H1 (cell line): ENCODE data around the gene INPP5B. TPM values are rescaled to one million over a fixed set of nuclear protein-coding genes. Genes with fewer than 3 reads are reported as not detected.

Experiments
- CTCF ChIA-PET: fragments of 300-600 bp; sonication (Branson Sonifier 250); formaldehyde crosslinking; loops from one replicate; lab custom pipeline; 2021; ENCODE audit not compliant: partially characterized antibody; lab: Charles Lee
- POLR2A ChIA-PET: fragments of 300-600 bp; sonication (Branson Sonifier 250); formaldehyde crosslinking; loops from one replicate; lab custom pipeline; 2021; ENCODE audit warnings: inconsistent platforms; ENCODE audit not compliant: partially characterized antibody; lab: Charles Lee
- DNase-seq, 2 experiments: peaks; one replicate each; pipeline versions ENCODE4 v3.0.0 to v3.0.0-alpha.2; 2010 to 2022; ENCODE audit warnings: low spot score in 2 of 2, low read depth in 1 of 2, mixed read lengths in 1 of 2
- FAIRE-seq: peaks from 2 replicates; lab custom pipeline; 2011; peaks lifted over from hg19 to GRCh38; lab: Jason Lieb, UNC
- H2AFZ ChIP-seq: 2 replicates; pipeline ENCODE4 v1.8.1; 2012; ENCODE audit warnings: low read length, inconsistent platforms
- H2AK5ac ChIP-seq: 2 replicates; pipeline ENCODE4 v1.6.1; 2013; ENCODE audit warnings: low read depth, low read length
- H2BK120ac ChIP-seq: replicated peaks from 2 replicates; pipeline ENCODE3; 2013; ENCODE audit warnings: low read depth, low read length, inconsistent platforms
- H2BK12ac ChIP-seq: 2 replicates; pipeline ENCODE4 v1.6.1; 2013; ENCODE audit warnings: low read depth, low read length
- H2BK15ac ChIP-seq: 2 replicates; pipeline ENCODE4 v1.6.1; 2013; ENCODE audit warnings: low read length
- H2BK20ac ChIP-seq: 2 replicates; pipeline ENCODE4 v1.6.1; 2013; ENCODE audit warnings: low read length
- H2BK5ac ChIP-seq: 2 replicates; pipeline ENCODE4 v1.6.1; 2013; ENCODE audit warnings: low read depth, low read length
- H3K14ac ChIP-seq: 2 replicates; pipeline ENCODE4 v1.6.1; 2013; ENCODE audit warnings: inconsistent platforms; ENCODE audit not compliant: insufficient read length
- H3K18ac ChIP-seq: 2 replicates; pipeline ENCODE4 v1.6.1; 2013; ENCODE audit warnings: low read length; ENCODE audit errors: extremely low read depth
- H3K23ac ChIP-seq: 2 replicates; pipeline ENCODE4 v1.6.1; 2013; ENCODE audit warnings: inconsistent platforms; ENCODE audit not compliant: insufficient read length
- H3K23me2 ChIP-seq: 2 replicates; pipeline ENCODE4 v1.6.1; 2013; ENCODE audit warnings: low read depth, low read length
- H3K27ac ChIP-seq: 2 replicates; pipeline ENCODE4 v1.6.1; 2011; ENCODE audit warnings: low read depth, low read length, inconsistent platforms
- H3K27me3 ChIP-seq, 4 experiments: replicated peaks in 1 of 4; 1 replicate in 1 of 4; 2 replicates in 3 of 4; pipeline versions ENCODE4 v1.6.1 to v1.8.1; 2011 to 2013; ENCODE audit warnings: low read length in 3 of 4, mild to moderate bottlenecking in 3 of 4, inconsistent platforms in 2 of 4, mixed read lengths in 2 of 4, moderate library complexity in 1 of 4; ENCODE audit not compliant: control insufficient read depth in 3 of 4, insufficient read depth in 3 of 4; ENCODE audit errors: extremely low read depth in 1 of 4
- H3K36me3 ChIP-seq, 4 experiments: 2 replicates each; pipeline versions ENCODE4 v1.6.1 to v1.8.1; 2011 to 2013; ENCODE audit warnings: mild to moderate bottlenecking in 4 of 4, low read length in 3 of 4, moderate library complexity in 2 of 4, control low read depth in 1 of 4, inconsistent platforms in 1 of 4; ENCODE audit not compliant: insufficient read depth in 4 of 4, control insufficient read depth in 2 of 4
- H3K4ac ChIP-seq: replicated peaks from 2 replicates; pipeline ENCODE3; 2013; ENCODE audit warnings: low read length, low read depth, mixed read lengths, inconsistent platforms; ENCODE audit not compliant: insufficient read length
- H3K4me1 ChIP-seq, 4 experiments: replicated peaks in 1 of 4; 1 replicate in 1 of 4; 2 replicates in 3 of 4; pipeline versions ENCODE4 v1.6.1 to v1.8.1; 2011 to 2013; ENCODE audit warnings: low read length in 3 of 4, inconsistent platforms in 2 of 4, mixed read lengths in 1 of 4; ENCODE audit not compliant: insufficient read depth in 4 of 4, control insufficient read depth in 3 of 4
- H3K4me2 ChIP-seq, 2 experiments: 2 replicates each; pipeline versions ENCODE4 v1.6.1 to v1.8.1; 2011 to 2013; ENCODE audit warnings: low read depth in 2 of 2, low read length in 2 of 2, control low read depth in 1 of 2, inconsistent platforms in 1 of 2, mild to moderate bottlenecking in 1 of 2; ENCODE audit not compliant: insufficient read depth in 1 of 2
- H3K4me3 ChIP-seq, 4 experiments: fragments of 200-600, 300-600 bp in 1 of 4; sonication (generic), shearing (Covaris generic), sonication (Bioruptor Twin) in 1 of 4; 2 replicates each; pipeline versions ENCODE4 v1.5.1 to v1.8.1; 2011 to 2016; ENCODE audit warnings: low read length in 4 of 4, low read depth in 3 of 4, control low read depth in 2 of 4, inconsistent platforms in 2 of 4, mild to moderate bottlenecking in 2 of 4, mixed read lengths in 1 of 4, moderate library complexity in 1 of 4; ENCODE audit not compliant: insufficient read depth in 2 of 4; ENCODE audit errors: extremely low read depth in 1 of 4
- H3K56ac ChIP-seq: replicated peaks from 2 replicates; pipeline ENCODE3; 2013; ENCODE audit warnings: low read depth, mild to moderate bottlenecking, mixed read lengths, low read length, inconsistent platforms; ENCODE audit not compliant: insufficient read length
- H3K79me1 ChIP-seq: 2 replicates; pipeline ENCODE4 v1.6.1; 2013; ENCODE audit warnings: low read depth, low read length, control low read depth
- H3K79me2 ChIP-seq, 2 experiments: 2 replicates each; pipeline versions ENCODE4 v1.6.1 to v1.8.1; 2012 to 2013; ENCODE audit warnings: low read length in 2 of 2, mild to moderate bottlenecking in 2 of 2, inconsistent platforms in 1 of 2; ENCODE audit not compliant: insufficient read depth in 2 of 2, control insufficient read depth in 1 of 2
- H3K9ac ChIP-seq, 4 experiments: replicated peaks in 1 of 4; 1 replicate in 1 of 4; 2 replicates in 3 of 4; pipeline versions ENCODE4 v1.6.1 to v1.8.1; 2011 to 2013; ENCODE audit warnings: low read depth in 3 of 4, low read length in 3 of 4, control low read depth in 2 of 4, mild to moderate bottlenecking in 2 of 4, moderate library complexity in 2 of 4, inconsistent platforms in 1 of 4; ENCODE audit errors: extremely low read depth in 1 of 4
- H3K9me3 ChIP-seq, 2 experiments: 2 replicates each; pipeline versions ENCODE4 v1.6.1 to v1.8.1; 2012 to 2013; ENCODE audit warnings: mild to moderate bottlenecking in 2 of 2, moderate library complexity in 2 of 2, control low read depth in 1 of 2, inconsistent platforms in 1 of 2, low read depth in 1 of 2, low read length in 1 of 2, mixed read lengths in 1 of 2; ENCODE audit not compliant: insufficient read depth in 2 of 2
- H4K20me1 ChIP-seq, 2 experiments: replicated peaks in 1 of 2; 2 replicates each; pipeline versions ENCODE3 to v1.8.1; 2011 to 2013; ENCODE audit warnings: inconsistent platforms in 2 of 2, low read length in 2 of 2, mild to moderate bottlenecking in 1 of 2; ENCODE audit not compliant: insufficient read depth in 2 of 2, control insufficient read depth in 1 of 2
- H4K5ac ChIP-seq: 2 replicates; pipeline ENCODE4 v1.6.1; 2013; ENCODE audit warnings: low read length, low read depth, mixed read lengths, inconsistent platforms; ENCODE audit not compliant: insufficient read length
- H4K8ac ChIP-seq: 2 replicates; pipeline ENCODE4 v1.8.0; 2013; ENCODE audit warnings: mild to moderate bottlenecking, moderate library complexity, low read length, inconsistent platforms; ENCODE audit not compliant: insufficient read depth; ENCODE audit errors: extremely low read depth
- H4K91ac ChIP-seq: replicated peaks from 2 replicates; pipeline ENCODE3; 2013; ENCODE audit warnings: low read length, mixed read lengths, inconsistent platforms; ENCODE audit not compliant: insufficient read length
- BACH1 ChIP-seq: IDR thresholded peaks from 2 replicates; pipeline ENCODE4 v1.6.1; 2012; ENCODE audit warnings: low read length, improper control_type of control experiment
- BCL11A ChIP-seq, 2 experiments: IDR thresholded peaks; one replicate each; pipeline ENCODE4 v1.6.1; 2011; ENCODE audit warnings: low read depth in 2 of 2, low read length in 2 of 2, mild to moderate bottlenecking in 2 of 2
- JUND ChIP-seq: IDR thresholded peaks from 2 replicates; pipeline ENCODE4 v1.6.1; 2011; ENCODE audit warnings: mild to moderate bottlenecking, improper control_type of control experiment, low read length
- KDM1A ChIP-seq: fragments of 200-600, 300-600 bp; sonication (generic); IDR thresholded peaks from 2 replicates; pipeline ENCODE4 v1.7.1; 2016; ENCODE audit warnings: mild to moderate bottlenecking, low read length, borderline replicate concordance
- RFX5 ChIP-seq: IDR thresholded peaks from 2 replicates; pipeline ENCODE4 v1.6.1; 2011; ENCODE audit warnings: low read depth, low read length, improper control_type of control experiment, borderline replicate concordance
- SP4 ChIP-seq: IDR thresholded peaks from 2 replicates; pipeline ENCODE4 v1.6.1; 2012; ENCODE audit warnings: low read length, inconsistent platforms
- WGBS, 2 experiments: shearing (Covaris generic) in 1 of 2; methylation state at CpG; one replicate each; pipeline versions ENCODE4 v1.1.6 to v1.1.7; 2013 to 2015; ENCODE audit warnings: low lambda C conversion rate in 2 of 2, mixed read lengths in 2 of 2, inconsistent platforms in 1 of 2, low coverage in 1 of 2, missing lambda C conversion rate in 1 of 2; ENCODE audit not compliant: insufficient replicate concordance in 2 of 2, insufficient coverage in 1 of 2, insufficient read length in 1 of 2; ENCODE audit errors: extremely low coverage in 1 of 2, missing lambda C conversion rate in 1 of 2; 5-methylcytosine and 5-hydroxymethylcytosine counted together
- polyA plus RNA-seq, 7 experiments: library from polyadenylated mRNA; depleted of rRNA in 3 of 7; stranded (reverse) in 5 of 7; unstranded in 2 of 7; fragments of >200 nt in 5 of 7; fragments of 200-250 nt in 2 of 7; gene quantifications; 1 replicate in 5 of 7; 2 replicates in 1 of 7; 4 replicates in 1 of 7; pipeline versions ENCODE4 v1.2.1 to v1.2.3, GENCODE V29; 2011 to 2013; ENCODE audit warnings: missing spikeins in 2 of 7, mixed read lengths in 2 of 7
- total RNA-seq: library from RNA; stranded (reverse); fragmentation: NEBNext Ultra II Directional; extraction: Animal tissue kit (Norgen Biotek cat#: 25700); gene quantifications from 2 replicates; pipeline ENCODE4 v1.2.1, GENCODE V29; 2021

The INPP5B gene
- total and polyA plus RNA-seq, 2 of the 8 experiments (the other 6 are each of a cell fraction or from before 2014, with no cell fraction given) = 14.0 to 23.7 TPM

DNA sequence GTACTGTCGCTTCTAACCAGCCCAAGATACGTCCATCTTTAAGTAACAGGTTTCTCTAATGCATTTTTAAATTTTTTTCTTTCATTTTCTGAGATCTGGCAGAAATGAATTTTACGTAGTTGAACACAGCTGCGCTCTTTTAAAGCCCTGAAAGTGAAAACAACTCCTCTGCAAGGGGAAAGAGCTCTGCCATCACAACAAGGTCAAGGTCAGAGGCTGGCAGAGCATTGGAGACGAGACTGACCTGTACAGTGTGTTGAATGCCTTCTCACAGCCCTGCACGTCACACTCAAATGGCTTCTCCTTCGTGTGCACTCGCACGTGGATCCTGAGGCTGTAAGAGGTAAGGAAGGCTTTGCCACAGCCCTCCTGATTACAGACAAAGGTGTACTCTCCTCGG lies 107.2 kb downstream of the INPP5B start:
- TF ChIP-seq RFX5 = no peak
- no peak for TF ChIP-seq KDM1A
- no peak for TF ChIP-seq SP4
- no peak for TF ChIP-seq BACH1
- TF ChIP-seq BCL11A (IDR thresholded peaks at IDR 0.05; ENCODE audit: low read depth in 2 of 2, low read length in 2 of 2) = no peak
- TF ChIP-seq JUND = no peak

More for the DNA sequence above, 107.2 kb downstream of the INPP5B start:
- no peak overlapping the region for H3K4ac ChIP-seq
- no peaks in the 10 kb centered on the region; a peak in 2 of 4 replicates for H3K79me2 ChIP-seq
- no peak overlapping the region for H2AK5ac ChIP-seq
- H3K9me3 ChIP-seq = no peaks in the 10 kb centered on the region
- H3K14ac ChIP-seq = no peak overlapping the region
- 92% methylated on average over 10 of the region's 10 CpGs; no CpG with 5 or more reads in 1 of the 2 experiments for WGBS, 2 experiments
- peaks cover 5 to 34% (median 20%) of the 10 kb centered on the region in 4 experiments; a peak in 7 of 8 replicates for H3K36me3 ChIP-seq
- no peaks in the 10 kb centered on the region for H3K4me1 ChIP-seq
- FAIRE-seq (no peak), DNase-seq (no peak)
- no peaks in the 10 kb centered on the region for H3K23me2 ChIP-seq
- no peak overlapping the region for H2BK12ac ChIP-seq
- no peak overlapping the region for H3K9ac ChIP-seq
- no peak overlapping the region for H2BK20ac ChIP-seq
- no peak overlapping the region for H3K56ac ChIP-seq
- H2BK5ac ChIP-seq = no peak overlapping the region
- ChIA-PET POLR2A (interaction anchor here (1.6 kb wide), 1 partner anchor 9 kb away, joined by 3 read pairs; no protein-coding TSS in a partner anchor), CTCF (interaction anchor here (0.6 to 1.4 kb wide), 4 partner anchors 20 to 193 kb away, joined by 3 to 5 read pairs (median 4); partner anchors contain the start of gene MTF1)
- H3K4me3 ChIP-seq = no peak overlapping the region
- no peak overlapping the region for H4K5ac ChIP-seq
- no peak overlapping the region for H3K27ac ChIP-seq
- H3K27me3 ChIP-seq = no peaks in the 10 kb centered on the region
- H2BK15ac ChIP-seq = no peak overlapping the region
- H4K8ac ChIP-seq = no peak overlapping the region; the same call in 1 of the 2 replicates
- H2BK120ac ChIP-seq = no peak overlapping the region
- H4K20me1 ChIP-seq = peaks cover 4 to 8% of the 10 kb centered on the region in 2 experiments
- H2AFZ ChIP-seq = no peak overlapping the region
- no peak overlapping the region for H3K23ac ChIP-seq
- no peak overlapping the region for H4K91ac ChIP-seq
- H3K4me2 ChIP-seq = no peak overlapping the region
- no peaks in the 10 kb centered on the region for H3K79me1 ChIP-seq
- H3K18ac ChIP-seq = no peak overlapping the region
